ENCODE results near the gene PANK3. TPM values are rescaled to one million over a fixed set of nuclear protein-coding genes. Genes with fewer than 3 reads are reported as not detected.
"Not testable (repeated sequence)": the region's sequence is repeated elsewhere in the genome, so short reads cannot be mapped to it uniquely, and the experiment has no call there.

Gene PANK3
- total RNA-seq, 1 donor from 2014 or later: 57.7 TPM

DNA sequence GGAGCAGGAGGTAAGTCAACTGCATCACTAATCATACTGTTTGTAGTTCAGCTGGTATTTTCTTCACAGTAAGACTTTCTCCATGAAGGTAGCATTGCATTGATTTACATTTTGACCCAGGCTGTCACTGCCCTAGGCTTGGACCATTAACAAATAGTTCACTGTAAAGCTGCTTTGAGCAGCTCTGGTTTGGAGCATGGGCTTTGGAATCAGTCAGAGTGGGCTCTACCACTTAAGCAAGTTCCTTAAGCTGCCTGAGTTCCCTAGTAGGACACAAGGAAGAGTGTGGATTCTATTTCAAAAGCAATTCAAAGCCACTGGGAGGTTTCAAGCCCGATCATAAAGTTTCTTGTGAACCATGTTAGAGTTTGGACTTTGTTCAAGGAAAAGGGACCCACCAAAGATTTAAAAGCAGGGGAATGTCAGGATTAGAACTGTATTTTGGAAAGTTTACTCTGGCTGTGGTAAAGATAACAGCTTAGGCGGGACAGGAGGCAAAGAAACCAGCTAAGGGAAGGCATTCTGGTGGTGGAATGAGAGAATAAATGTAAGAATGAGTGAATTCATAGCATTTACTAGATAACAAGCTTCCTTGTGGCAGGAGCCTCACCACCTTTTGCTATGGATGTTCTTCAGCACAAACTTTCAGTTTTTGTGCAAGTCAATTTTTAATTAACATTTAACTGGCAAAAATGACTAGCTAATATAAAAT lies 12.3 kb upstream of the PANK3 start:
- ATAC-seq: no peak

DNA sequence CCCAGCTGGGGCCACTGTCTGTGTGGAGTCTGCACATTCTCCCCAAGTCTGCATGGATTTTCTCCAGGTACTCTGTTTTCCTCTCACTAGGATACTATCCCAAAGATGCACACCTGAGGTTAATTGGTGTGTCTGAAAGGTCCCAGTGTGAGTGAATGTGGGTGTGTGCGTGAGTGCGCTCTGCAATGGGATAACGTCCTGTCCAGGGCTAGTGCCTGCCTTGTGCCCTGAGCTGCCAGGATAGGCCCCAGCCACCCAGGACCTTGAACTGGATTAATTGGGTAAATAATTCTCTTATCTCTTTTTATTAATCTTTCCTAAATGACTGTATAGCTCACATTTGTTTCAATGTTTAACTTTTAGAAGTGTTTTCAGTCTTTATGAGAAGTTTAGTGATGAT lies 11.5 kb upstream of the PANK3 start:
- ATAC-seq: no peak

DNA sequence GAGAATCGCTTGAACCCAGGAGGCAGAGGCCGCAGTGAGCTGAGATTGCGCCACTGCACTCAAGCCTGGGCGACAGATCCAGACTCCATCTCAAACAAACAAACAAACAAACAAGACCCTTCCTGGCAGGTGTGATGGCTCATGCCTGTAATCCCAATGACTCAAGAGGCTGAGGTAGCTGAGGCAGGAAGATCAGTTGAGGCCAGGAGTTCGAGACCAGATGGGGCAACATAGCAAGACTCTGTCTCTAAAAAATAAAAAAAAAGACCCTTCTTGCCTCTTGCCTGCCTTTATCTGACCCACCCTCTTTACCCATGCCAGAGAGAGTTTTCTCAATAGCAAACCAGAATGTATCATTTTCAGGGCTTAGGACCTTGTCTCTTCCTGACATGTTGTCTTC lies 8.8 kb upstream of the PANK3 start:
- ATAC-seq: no peak

DNA sequence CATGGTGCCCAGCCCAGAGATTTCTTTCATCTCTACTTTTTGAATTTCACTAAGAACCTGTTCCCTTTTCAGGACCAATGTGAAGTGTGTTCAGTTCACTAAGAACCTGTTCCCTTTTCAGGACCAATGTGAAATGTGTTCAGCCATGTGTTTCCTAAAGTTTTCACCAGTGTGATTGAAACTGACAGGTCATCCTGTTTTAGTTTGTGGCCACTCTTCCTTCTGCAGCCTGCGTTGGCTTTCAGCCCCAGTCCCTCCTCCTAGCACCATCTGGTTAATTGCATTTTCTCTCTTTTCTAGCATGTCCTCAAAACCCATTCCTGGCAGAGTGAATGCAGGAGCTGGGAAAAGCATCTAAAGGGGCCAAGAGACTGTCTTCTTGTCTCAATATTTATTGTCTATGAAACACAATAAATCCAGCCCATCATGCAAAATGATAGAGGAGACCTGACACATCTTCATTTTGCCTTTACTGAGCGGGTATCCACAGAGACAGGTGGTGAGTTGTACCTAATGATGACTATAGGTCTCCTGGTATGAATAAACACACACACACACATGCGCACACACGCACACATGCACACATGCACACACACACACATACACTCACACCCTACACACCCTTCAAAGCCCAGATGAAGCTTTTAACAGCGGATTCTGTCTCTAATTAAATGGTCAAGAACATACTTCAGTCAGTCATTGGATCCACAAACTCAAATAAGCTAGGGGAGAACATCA lies 6.1 kb upstream of the PANK3 start:
- ATAC-seq: no peak

DNA sequence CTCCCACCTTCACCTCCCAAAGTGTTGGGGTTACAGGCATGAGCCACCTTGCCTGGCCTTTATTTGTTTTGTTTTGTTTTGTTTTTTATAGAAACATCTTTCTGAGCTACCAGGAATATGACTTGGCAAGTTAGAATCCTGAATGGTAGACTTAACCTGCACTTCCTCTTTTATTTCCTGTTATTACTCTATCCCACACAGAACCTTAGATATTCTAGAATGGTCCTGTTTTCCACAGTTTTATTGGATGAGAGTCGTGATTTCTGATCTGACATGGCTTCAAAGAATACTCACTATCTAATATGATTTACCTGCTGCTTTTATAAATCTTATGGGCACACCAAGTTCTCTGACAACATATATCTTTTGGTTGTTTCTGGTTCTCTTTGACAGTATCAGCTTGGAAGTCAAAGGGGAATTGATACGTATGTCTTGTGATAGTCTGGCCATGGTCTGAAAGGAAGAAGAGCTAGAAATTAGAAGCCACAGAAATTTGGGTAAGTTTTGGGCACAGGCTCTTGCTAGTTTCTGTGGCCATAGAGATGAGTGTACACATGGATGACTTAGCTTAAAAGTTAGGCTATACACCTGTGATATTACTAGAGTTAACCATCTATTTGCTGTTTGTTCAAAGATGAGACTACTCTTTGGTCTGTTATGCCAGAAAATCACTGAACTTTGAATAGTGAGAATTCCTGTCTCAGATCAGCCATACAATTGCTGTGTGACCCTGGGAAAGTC lies 4.7 kb upstream of the PANK3 start:
- no peak for ATAC-seq

DNA sequence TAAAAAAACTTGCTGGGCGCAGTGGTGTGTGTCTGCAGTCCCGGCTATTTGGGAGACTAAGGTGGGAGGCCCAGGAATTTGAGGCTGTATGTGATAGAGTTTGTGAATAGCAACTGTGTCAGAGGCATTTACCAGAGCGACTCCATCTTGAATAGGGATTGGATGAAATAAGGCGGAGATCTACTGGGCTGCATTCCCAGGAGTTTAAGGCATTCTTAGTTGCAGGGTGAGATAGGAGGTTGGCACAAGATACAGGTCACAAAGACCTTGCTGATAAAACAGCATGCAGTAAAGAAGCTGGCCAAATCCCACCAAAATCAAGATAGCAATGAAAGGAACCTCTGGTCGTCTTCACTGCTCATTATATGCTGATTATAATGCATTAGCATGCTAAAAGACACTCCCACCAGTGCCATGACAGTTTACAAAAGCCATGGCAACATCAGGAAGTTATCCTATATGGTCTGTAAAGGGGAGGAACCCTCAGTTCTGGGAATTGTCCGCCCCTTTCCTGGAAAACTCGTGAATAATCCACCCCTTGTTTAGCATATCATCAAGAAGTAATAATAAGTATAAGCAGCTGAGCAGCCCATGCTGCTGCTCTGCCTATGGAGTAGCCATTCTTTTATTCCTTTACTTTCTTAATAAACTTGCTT lies 1.8 kb upstream of the PANK3 start:
- ATAC-seq: not testable (repeated sequence)

DNA sequence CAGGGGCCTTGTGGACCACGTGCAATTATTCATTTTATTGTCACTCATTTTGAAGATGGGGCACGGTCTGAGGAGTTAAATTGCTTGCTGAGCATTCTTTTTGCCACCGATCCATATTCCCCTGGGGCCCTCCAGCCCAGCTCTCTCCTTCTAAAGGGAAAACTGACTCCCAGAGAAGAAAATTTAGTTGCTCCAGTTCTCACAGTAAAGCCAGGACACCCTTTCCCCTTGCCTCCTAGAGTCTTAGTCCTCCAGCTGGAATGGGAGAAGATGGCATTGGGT lies 1.0 kb upstream of the PANK3 start:
- ATAC-seq: no peak

DNA sequence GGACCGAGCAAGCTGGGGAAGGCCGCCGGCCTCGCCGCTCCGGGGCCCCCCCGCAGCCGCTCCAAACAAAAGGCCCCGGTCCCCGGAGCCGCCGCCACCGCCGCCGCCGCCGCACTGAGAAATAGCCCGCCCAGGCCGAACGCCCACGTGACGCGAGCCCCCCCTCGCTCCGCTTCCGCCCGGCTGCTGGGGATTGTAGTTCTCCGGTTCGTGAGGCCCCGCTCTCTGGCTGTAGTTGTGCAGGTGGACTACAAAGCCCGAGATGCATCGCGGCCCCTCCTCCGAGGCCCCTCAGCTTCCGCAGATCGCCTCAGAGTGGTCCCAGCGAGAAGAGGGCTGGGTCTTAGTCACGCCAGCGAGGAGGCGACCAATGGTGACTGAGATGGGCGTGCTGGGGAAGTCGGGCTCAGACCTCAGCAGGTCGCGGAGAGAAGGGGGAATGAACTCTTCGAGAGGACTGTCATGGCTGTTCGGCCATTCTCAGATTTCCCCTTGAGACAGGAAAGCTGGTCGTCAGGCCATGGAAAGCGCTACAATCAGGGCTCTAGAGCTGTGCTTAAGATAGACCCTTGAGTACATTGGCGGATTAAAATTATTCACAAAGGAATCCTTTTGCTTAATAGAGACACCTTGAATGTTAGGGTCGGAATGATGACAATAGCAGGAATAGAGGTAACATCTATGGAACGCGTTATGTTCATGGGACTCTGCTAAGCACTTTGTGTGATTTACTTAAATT lies 489 bp upstream of the PANK3 start:
- peak; percentile 99 for ATAC-seq

DNA sequence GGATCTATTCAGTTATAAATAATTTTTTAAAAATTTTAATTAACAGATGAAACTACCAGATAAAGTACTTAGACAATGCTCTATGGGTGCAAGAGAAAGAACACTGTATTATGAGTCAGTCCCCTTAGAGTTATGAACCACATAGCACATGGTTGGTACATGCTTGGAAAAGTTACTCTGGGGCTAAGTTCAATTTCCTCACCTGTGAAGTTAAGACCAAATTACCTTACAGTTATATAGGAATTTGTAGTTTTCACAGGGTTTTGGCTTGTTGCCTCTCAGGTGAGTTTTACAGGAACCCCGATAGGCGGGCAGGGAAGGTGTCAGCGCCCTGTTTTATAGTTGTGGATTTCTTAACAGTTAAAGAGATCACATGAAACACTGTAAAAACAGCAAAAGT lies 1.2 kb downstream of the PANK3 start:
- no peak for ATAC-seq

DNA sequence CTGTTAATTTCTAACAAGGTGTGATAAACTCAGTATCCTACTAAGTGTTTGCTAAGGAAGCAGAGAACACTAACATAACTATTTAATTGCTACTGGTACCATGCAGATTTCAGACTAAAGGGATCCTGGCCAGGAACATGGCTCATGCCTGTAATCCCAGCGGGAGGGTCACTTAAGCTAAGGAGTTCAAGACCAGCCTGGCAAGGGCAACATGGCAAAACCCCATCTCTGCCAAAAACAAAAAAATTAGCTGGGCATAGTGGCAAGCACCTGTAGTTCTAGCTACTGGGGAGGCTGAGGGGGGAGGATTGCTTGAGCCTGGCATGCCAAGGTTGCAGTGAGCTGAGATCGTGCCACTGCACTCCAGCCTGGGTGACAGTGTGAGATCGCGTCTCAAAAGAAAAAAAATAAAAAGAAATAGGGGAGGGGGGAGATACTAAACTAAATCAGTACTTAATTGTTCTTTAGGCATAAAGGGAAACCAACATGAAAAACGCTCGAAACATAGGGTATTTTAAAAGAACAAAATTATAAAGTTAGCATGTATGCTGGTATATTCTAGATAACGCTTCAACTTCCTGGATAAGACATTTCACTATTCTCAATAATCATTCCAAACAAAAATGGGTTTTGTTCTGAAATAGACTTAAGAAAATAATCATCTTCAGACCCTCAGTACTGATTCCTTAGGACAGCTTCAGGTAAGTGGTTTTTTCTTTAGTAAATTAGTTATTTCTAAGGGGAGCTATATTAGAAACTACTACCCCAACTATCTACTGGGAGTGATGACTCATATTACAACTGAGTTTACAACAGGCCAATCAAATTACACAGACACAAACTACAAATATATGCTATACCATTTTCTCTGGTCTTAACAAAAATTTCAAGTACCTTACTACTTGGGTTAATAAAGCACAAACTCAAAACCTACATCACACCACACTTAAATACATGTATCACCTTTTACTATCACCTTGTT lies 3.5 kb downstream of the PANK3 start:
- no peak for ATAC-seq

DNA sequence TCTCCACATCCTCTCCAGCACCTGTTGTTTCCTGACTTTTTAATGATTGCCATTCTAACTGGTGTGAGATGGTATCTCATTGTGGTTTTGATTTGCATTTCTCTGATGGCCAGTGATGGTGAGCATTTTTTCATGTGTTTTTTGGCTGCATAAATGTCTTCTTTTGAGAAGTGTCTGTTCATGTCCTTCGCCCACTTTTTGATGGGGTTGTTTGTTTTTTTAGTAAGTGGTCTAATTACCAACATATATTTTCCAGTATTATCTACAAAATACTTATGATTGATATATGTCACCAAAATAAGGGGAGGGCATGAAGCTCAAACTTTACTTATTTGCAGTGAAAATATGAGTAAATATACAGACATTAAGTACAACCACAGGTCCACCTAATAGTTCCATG lies 5.0 kb downstream of the PANK3 start:
- ATAC-seq: not testable (repeated sequence)

DNA sequence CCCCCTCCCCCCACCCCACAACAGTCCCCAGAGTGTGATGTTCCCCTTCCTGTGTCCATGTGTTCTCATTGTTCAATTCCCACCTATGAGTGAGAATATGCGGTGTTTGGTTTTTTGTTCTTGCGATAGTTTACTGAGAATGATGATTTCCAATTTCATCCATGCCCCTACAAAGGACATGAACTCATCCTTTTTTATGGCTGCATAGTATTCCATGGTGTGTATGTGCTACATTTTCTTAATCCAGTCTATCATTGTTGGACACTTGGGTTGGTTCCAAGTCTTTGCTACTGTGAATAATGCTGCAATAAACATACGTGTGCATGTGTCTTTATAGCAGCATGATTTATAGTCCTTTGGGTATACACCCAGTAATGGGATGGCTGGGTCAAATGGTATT lies 5.5 kb downstream of the PANK3 start:
- not testable (repeated sequence) for ATAC-seq

DNA sequence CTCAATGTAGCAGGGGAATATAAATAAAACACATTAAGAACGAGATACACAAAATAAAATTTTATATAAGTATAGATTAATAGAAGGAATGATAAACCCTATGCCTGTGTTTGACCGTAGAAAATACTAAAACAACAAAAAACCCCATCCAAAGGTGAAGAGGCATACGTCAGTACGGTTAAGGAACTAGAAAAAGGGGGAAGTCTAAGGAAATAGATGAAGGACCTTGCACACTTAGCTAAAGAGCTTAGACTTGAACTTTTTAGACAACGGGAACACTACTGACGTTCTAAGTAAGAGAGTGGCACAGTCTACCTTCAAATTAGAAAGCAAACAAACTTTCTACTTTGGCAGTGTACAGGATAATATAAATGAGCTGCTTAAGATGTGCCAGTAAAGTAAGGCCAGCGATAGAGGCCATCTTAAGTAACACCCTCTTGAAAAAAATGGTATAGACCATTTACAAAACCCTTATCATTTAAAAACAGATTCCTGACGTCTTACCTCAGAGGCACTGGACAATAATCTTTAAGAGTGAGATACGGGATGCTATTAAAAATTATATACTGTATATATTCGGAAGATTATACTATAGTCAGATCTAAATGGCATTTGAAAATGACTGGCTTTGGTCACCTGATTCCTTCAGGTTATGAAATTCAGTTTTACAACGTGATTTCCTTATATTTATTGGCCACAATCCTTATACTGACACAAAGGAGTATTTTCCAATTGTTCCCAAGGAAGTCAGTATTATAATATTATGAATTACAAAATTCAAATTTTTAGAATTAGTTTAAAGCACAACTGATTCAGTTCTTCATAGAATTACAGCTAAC lies 8.5 kb downstream of the PANK3 start:
- no peak for ATAC-seq

DNA sequence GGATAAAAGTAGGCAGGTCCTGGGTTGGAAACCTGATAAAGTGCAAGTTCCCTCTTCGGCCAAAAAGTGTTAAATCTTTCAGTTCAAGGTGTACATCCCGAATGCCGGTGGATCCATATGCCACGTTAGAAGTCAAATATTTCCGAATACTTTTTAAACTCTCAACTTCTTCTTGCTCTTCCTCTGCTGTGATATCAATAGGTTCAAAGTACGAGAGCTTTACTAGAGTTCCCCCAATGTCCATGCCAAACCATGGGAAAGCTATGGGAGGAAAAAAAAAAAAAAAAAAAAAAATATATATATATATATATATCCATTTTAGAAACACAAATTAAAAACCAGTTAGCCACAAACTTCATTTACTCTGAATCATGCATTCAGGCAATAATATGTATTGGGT lies 10.4 kb downstream of the PANK3 start:
- no peak for ATAC-seq

DNA sequence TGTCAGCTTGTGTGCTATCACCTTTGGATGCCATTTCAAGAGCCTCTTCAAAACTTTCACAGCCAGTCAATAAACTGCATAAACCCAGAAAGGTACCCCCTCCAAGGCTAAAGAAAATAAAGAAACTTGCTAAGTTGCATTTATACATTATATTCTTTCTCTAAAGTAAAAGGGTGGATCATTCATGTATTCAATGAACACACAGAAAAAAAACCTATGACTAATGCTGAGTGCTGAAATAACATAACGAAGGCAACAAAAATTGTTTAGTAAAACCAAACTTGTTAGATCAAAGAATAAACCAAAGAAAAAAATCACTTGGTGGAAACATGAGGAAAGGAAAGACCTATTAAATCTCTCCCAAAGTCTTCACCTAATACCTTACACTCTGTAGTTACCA lies 15.2 kb downstream of the PANK3 start:
- no peak for ATAC-seq

DNA sequence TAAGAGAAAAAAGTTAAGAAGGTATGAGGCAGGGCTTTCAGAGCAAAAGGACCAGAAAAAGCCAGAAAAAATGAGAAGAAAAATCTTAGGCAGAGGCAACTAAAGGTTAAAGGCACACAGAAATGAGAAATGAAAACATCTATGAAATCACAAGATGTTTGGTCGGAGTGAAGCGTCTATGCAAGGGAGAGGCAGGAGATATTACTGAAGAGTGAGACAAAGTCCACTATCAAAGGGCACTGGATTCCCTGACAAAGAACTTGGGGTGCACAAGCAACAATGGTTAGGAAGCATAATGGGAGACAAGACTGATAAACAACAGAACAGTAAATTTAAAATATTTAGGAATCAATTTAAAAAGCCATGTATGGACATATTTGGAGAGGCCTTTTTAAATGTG lies 16.9 kb downstream of the PANK3 start:
- no peak for ATAC-seq

DNA sequence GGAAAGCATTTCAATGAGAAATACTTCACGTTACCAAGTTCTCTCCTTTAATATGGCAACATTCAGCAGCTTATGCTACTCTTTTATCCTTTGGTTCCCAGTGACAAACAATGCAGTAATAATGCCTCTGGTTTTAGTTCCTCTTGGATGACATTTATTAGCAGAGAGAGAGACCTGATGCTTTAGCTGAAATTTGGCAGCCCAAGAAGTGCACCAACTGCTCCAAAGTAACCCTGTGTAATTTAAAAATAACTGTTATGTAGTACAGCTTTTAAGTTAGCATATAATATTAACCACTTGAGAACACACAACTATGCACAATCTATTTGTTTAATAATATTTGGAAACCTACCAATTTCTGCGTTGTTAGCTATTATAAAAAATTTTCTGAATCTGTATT lies 21.8 kb downstream of the PANK3 start:
- no peak for ATAC-seq

DNA sequence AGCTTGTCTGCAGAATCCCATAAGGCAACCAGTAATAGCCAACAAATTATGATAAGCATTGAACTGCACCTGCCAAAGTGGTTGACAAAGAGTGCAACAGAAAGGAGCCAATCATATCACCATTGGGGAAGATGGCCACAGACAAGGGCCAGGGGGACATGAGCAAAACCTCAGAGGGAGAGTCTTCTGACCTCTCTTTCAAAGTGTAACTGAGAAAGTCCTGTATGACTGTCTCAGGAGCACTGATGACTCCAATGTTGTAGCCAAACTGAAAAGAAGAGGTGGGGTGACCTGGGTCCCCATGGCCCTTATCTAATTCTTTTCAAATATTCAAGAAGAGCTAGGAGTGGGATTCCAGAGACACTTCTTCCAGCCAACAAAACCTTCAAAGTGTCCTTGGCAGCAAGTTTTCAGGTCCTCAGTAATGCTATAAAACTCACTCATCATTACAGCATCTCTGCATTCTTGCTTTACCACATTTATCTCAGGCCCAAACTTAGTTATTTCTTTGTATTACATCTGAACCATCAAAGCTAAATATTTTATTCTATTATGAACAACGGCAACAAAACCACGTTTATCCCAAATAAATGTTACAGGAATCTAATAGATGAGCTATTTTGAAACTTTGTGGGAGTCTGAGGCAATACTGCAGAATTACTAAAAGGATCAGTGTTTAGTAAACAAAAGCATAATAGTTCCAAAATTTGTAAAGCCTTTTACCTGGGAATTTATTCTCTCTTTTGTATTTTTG lies 25.6 kb downstream of the PANK3 start:
- no peak for ATAC-seq

DNA sequence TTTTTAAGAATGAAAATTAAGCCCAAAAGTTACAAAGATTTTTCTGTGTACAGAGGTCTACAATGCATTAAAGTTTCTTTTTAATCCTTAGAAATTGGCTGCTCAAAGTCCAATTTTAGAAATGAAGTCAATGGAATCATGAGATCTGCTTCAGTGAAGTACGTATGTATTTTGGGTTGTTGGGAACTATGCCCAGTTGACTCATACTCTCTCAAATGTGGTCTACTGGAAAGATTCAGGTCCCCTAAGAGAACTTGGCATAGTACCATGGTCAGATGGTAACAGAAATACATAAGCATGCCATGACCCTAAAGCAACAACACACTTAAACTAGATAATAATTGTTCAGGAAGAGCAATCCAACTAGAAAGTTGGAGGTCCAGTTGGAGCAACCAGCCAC lies 27.0 kb downstream of the PANK3 start:
- no peak for ATAC-seq

DNA sequence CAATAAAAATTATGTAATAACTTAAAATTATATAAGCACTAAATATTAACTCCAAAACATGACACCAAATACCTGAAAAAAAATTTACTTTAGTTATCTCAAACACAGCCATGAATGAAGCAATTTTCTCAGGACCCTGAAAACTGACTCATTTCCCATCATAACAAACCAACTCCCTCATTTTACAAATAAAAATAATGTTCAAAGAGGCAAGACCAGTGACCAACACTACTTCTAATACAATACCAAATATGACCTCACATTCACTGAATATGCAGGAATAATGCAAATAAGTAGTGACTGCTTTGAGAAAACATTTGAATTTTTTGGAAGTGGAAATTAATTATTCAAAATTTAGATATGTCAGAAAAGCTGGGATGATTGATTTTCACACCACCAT lies 28.5 kb downstream of the PANK3 start:
- no peak for ATAC-seq
